GM23338 (cell line): ENCODE measurements around the gene INPP5D. TPM values are rescaled to one million over a fixed set of nuclear protein-coding genes. Genes with fewer than 3 reads are reported as not detected.

Experiments used
- ATAC-seq: fragments of 200-7000 bp; cut with Tn5 transposase; 3 replicates; pipeline ENCODE4 v1.9.1; 2020
- DNase-seq: peaks from one replicate; pipeline ENCODE4 v3.0.0-alpha.2; 2015; ENCODE audit warnings: low spot score
- H2AFZ ChIP-seq: fragments of 200-600 bp; sonication (generic); 2 replicates; pipeline ENCODE4 v1.8.0; 2016; ENCODE audit warnings: antibody characterized with exemption, mild to moderate bottlenecking, moderate library complexity
- H3F3A ChIP-seq: fragments of 200-600 bp; sonication (generic); replicated peaks from 2 replicates; pipeline ENCODE4 v1.8.0; 2017; ENCODE audit warnings: antibody characterized with exemption, mixed run types, low read depth
- H3K27ac ChIP-seq: fragments of 200-600 bp; sonication (generic); 2 replicates; pipeline ENCODE4 v1.6.1; 2016; ENCODE audit warnings: low read depth
- H3K27me3 ChIP-seq: fragments of 200-600 bp; sonication (generic); 2 replicates; pipeline ENCODE4 v1.8.0; 2016; ENCODE audit warnings: mild to moderate bottlenecking, mixed run types, moderate library complexity; ENCODE audit not compliant: insufficient read depth
- H3K36me3 ChIP-seq: fragments of 200-600 bp; sonication (generic); 2 replicates; pipeline ENCODE4 v1.8.0; 2016; ENCODE audit warnings: mild to moderate bottlenecking; ENCODE audit not compliant: insufficient read depth
- H3K4me1 ChIP-seq: fragments of 200-600 bp; sonication (generic); 2 replicates; pipeline ENCODE4 v1.8.0; 2016; ENCODE audit warnings: mild to moderate bottlenecking, moderate library complexity; ENCODE audit not compliant: insufficient read depth
- H3K4me2 ChIP-seq: fragments of 200-600 bp; sonication (generic); 2 replicates; pipeline ENCODE4 v1.7.1; 2017; ENCODE audit warnings: mixed run types
- H3K4me3 ChIP-seq: fragments of 200-600 bp; sonication (generic); 2 replicates; pipeline ENCODE4 v1.6.1; 2016; ENCODE audit warnings: mixed run types
- H3K79me2 ChIP-seq: fragments of 200-600 bp; sonication (generic); replicated peaks from 2 replicates; pipeline ENCODE4 v1.8.0; 2017; ENCODE audit warnings: mild to moderate bottlenecking; ENCODE audit not compliant: insufficient read depth
- H3K9me2 ChIP-seq: fragments of 200-600 bp; sonication (generic); 2 replicates; pipeline ENCODE4 v1.8.0; 2017; ENCODE audit not compliant: insufficient read depth
- H4K20me1 ChIP-seq: fragments of 200-600 bp; sonication (generic); replicated peaks from 2 replicates; pipeline ENCODE4 v1.8.0; 2017; ENCODE audit warnings: mild to moderate bottlenecking; ENCODE audit not compliant: insufficient read depth
- H3K27ac Mint-ChIP-seq: 2 replicates; pipeline ENCODE4 v1.8.0; 2020; ENCODE audit warnings: inconsistent platforms, mild to moderate bottlenecking, moderate library complexity, mixed read lengths
- H3K27me3 Mint-ChIP-seq: 3 replicates; pipeline ENCODE4 v1.8.0; 2022; ENCODE audit warnings: low read depth, mild to moderate bottlenecking, moderate library complexity, mixed read lengths, inconsistent platforms; ENCODE audit not compliant: insufficient read depth, poor library complexity
- H3K36me3 Mint-ChIP-seq: 3 replicates; pipeline ENCODE4 v1.8.0; 2021; ENCODE audit warnings: low read depth, mild to moderate bottlenecking, inconsistent platforms, moderate library complexity, mixed read lengths
- H3K4me1 Mint-ChIP-seq: 3 replicates; pipeline ENCODE4 v1.8.0; 2020; ENCODE audit warnings: mild to moderate bottlenecking, inconsistent platforms, mixed read lengths
- H3K4me3 Mint-ChIP-seq: 3 replicates; pipeline ENCODE4 v1.8.0; 2021; ENCODE audit warnings: moderate library complexity, mild to moderate bottlenecking, inconsistent platforms, mixed read lengths
- H3K9me3 Mint-ChIP-seq: 3 replicates; pipeline ENCODE4 v1.8.0; 2020; ENCODE audit warnings: moderate library complexity, mild to moderate bottlenecking, inconsistent platforms, mixed read lengths
- CREB1 ChIP-seq: fragments of 250-450 bp; sonication (Bioruptor Pico); IDR thresholded peaks from 2 replicates; pipeline ENCODE4 v1.5.0; 2020; ENCODE audit warnings: low read depth, mild to moderate bottlenecking, moderate library complexity
- CTCF ChIP-seq, 2 experiments: fragments of 200-600 bp in 1 of 2; sonication (generic) in 1 of 2; conservative IDR thresholded peaks; 2 replicates each; pipeline versions ENCODE4 v1.5.1 to v1.6.1; 2016 to 2017; ENCODE audit warnings: antibody characterized with exemption in 2 of 2, low read depth in 2 of 2, mild to moderate bottlenecking in 2 of 2, moderate library complexity in 1 of 2
- ETS1 ChIP-seq: IDR thresholded peaks from 2 replicates; pipeline ENCODE4 v1.6.1; 2016; ENCODE audit warnings: antibody characterized with exemption
- EZH2 ChIP-seq: fragments of 200-600 bp; sonication (generic); IDR thresholded peaks from one replicate; pipeline ENCODE4 v1.8.0; 2017; ENCODE audit warnings: antibody characterized with exemption, mild to moderate bottlenecking, low read depth; ENCODE audit not compliant: unreplicated experiment
- EZH2phosphoT487 ChIP-seq: fragments of 200-600 bp; sonication (generic); IDR thresholded peaks from one replicate; pipeline ENCODE4 v1.8.1; 2018; ENCODE audit warnings: antibody characterized with exemption; ENCODE audit not compliant: unreplicated experiment
- JUNB ChIP-seq: IDR thresholded peaks from one replicate; pipeline ENCODE4 v1.6.1; 2016; ENCODE audit warnings: antibody characterized with exemption; ENCODE audit not compliant: unreplicated experiment
- NANOG ChIP-seq: IDR thresholded peaks from 2 replicates; pipeline ENCODE4 v1.6.1; 2016; ENCODE audit warnings: antibody characterized with exemption, borderline replicate concordance
- POLR2AphosphoS5 ChIP-seq: IDR thresholded peaks from 2 replicates; pipeline ENCODE4 v1.6.1; 2016; ENCODE audit warnings: antibody characterized with exemption, low read depth
- REST ChIP-seq: IDR thresholded peaks from one replicate; pipeline ENCODE4 v1.6.1; 2018; ENCODE audit warnings: antibody characterized with exemption; ENCODE audit not compliant: unreplicated experiment
- STAT1 ChIP-seq: IDR thresholded peaks from one replicate; pipeline ENCODE4 v1.6.1; 2016; ENCODE audit warnings: antibody characterized with exemption; ENCODE audit not compliant: unreplicated experiment
- ZNF114 ChIP-seq: fragments of 250-450 bp; sonication (Bioruptor Pico); IDR thresholded peaks from 2 replicates; pipeline ENCODE4 v1.5.0; 2020; ENCODE audit warnings: mild to moderate bottlenecking, moderate library complexity
- ZNF331 ChIP-seq: fragments of 250-450 bp; sonication (Bioruptor Pico); IDR thresholded peaks from 2 replicates; pipeline ENCODE4 v1.5.0; 2020; ENCODE audit warnings: low read depth, mild to moderate bottlenecking, moderate library complexity
- ZNF462 ChIP-seq: fragments of 250-450 bp; sonication (Bioruptor Pico); IDR thresholded peaks from 2 replicates; pipeline ENCODE4 v1.5.0; 2020; ENCODE audit warnings: mild to moderate bottlenecking, moderate library complexity
- polyA plus RNA-seq: library from polyadenylated mRNA; unstranded; fragments of >200 nt; fragmentation: Nextera tagmentation; extraction: Ambion mirVana; gene quantifications from 2 replicates; pipeline ENCODE4 v1.2.1, GENCODE V29; 2016
- total RNA-seq: library from RNA; depleted of rRNA; stranded (reverse); fragments of >200 nt; shearing (Covaris generic); gene quantifications from 2 replicates; pipeline ENCODE4 v1.2.3, GENCODE V29; 2014

INPP5D gene
- total and polyA plus RNA-seq, 2 experiments from 2014 or later, result 6.6 to 8.3 TPM

GRCh38 chr2:233041722-233042323, 18.3 kb upstream of the INPP5D start:
- Mint-ChIP-seq H3K27ac (no peak overlapping the region), H3K4me1 (no peaks in the 10 kb centered on the region), H3K9me3 (peaks cover 3% of the 10 kb centered on the region; the same call in 1 of the 3 replicates), H3K27me3 (peaks cover 3% of the 10 kb centered on the region), H3K36me3 (no peaks in the 10 kb centered on the region; the same call in 2 of the 3 replicates), H3K4me3 (no peak overlapping the region)
- H3K27ac ChIP-seq, result no peak overlapping the region
- H2AFZ ChIP-seq, result no peak overlapping the region
- ATAC-seq (no peak), DNase-seq (no peak)
- H3K36me3 ChIP-seq, result no peaks in the 10 kb centered on the region
- no peak for TF ChIP-seq EZH2phosphoT487
- TF ChIP-seq ZNF462 (CRISPR knock-in tag), result no peak
- no peak for TF ChIP-seq ETS1
- TF ChIP-seq EZH2, result no peak
- no peak for TF ChIP-seq CREB1 (CRISPR knock-in tag)
- no peak for TF ChIP-seq JUNB
- no peak for TF ChIP-seq POLR2AphosphoS5
- TF ChIP-seq CTCF (conservative IDR thresholded peaks at IDR 0.05; ENCODE audit: low read depth in 2 of 2), result no peak
- no peak for TF ChIP-seq STAT1
- no peak for TF ChIP-seq ZNF114 (CRISPR knock-in tag)
- no peak for TF ChIP-seq NANOG
- no peak for TF ChIP-seq REST
- no peak for TF ChIP-seq ZNF331 (CRISPR knock-in tag)
- H3K4me3 ChIP-seq, result no peak overlapping the region
- H4K20me1 ChIP-seq, result no peaks in the 10 kb centered on the region
- no peaks in the 10 kb centered on the region for H3K79me2 ChIP-seq
- no peak overlapping the region for H3K4me2 ChIP-seq
- no peaks in the 10 kb centered on the region for H3K4me1 ChIP-seq
- no peaks in the 10 kb centered on the region for H3K27me3 ChIP-seq
- no peaks in the 10 kb centered on the region for H3K9me2 ChIP-seq
- no peaks in the 10 kb centered on the region for H3F3A ChIP-seq
